ENCODE data around the gene MAPKAPK2.

DNA sequence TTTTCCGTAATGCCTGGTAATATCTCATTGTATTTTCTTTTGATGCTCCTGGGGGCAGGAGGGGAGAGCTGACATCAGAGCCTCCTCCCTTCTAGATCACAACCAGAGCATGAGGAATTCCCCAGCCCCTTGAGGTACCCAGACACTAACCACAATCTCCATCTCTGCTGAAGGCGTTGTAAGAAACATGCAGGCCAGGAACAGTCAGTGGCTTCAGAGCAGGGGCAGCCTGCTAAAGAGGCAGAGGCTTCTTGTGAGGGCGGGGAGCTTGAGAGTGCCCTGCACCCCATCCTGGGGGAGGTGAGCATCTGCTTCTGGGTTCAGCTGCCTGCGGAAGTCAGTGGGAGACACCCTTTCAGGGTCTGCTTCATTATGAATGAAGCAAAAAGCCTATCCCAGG lies 19.0 kb downstream of the MAPKAPK2 start:
- TF ChIP-seq ELF4 (CRISPR knock-in tag; IDR thresholded peaks at IDR 0.05; ENCODE audit: low read depth), result no peak
- TF ChIP-seq, protein P1, sequence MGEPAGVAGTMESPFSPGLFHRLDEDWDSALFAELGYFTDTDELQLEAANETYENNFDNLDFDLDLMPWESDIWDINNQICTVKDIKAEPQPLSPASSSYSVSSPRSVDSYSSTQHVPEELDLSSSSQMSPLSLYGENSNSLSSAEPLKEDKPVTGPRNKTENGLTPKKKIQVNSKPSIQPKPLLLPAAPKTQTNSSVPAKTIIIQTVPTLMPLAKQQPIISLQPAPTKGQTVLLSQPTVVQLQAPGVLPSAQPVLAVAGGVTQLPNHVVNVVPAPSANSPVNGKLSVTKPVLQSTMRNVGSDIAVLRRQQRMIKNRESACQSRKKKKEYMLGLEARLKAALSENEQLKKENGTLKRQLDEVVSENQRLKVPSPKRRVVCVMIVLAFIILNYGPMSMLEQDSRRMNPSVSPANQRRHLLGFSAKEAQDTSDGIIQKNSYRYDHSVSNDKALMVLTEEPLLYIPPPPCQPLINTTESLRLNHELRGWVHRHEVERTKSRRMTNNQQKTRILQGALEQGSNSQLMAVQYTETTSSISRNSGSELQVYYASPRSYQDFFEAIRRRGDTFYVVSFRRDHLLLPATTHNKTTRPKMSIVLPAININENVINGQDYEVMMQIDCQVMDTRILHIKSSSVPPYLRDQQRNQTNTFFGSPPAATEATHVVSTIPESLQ (CRISPR knock-in tag; IDR thresholded peaks at IDR 0.05), result no peak
- TF ChIP-seq, protein P2, sequence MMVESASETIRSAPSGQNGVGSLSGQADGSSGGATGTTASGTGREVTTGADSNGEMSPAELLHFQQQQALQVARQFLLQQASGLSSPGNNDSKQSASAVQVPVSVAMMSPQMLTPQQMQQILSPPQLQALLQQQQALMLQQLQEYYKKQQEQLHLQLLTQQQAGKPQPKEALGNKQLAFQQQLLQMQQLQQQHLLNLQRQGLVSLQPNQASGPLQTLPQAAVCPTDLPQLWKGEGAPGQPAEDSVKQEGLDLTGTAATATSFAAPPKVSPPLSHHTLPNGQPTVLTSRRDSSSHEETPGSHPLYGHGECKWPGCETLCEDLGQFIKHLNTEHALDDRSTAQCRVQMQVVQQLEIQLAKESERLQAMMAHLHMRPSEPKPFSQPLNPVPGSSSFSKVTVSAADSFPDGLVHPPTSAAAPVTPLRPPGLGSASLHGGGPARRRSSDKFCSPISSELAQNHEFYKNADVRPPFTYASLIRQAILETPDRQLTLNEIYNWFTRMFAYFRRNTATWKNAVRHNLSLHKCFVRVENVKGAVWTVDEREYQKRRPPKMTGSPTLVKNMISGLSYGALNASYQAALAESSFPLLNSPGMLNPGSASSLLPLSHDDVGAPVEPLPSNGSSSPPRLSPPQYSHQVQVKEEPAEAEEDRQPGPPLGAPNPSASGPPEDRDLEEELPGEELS (CRISPR knock-in tag; IDR thresholded peaks at IDR 0.05), result no peak
- TF ChIP-seq, protein P3, sequence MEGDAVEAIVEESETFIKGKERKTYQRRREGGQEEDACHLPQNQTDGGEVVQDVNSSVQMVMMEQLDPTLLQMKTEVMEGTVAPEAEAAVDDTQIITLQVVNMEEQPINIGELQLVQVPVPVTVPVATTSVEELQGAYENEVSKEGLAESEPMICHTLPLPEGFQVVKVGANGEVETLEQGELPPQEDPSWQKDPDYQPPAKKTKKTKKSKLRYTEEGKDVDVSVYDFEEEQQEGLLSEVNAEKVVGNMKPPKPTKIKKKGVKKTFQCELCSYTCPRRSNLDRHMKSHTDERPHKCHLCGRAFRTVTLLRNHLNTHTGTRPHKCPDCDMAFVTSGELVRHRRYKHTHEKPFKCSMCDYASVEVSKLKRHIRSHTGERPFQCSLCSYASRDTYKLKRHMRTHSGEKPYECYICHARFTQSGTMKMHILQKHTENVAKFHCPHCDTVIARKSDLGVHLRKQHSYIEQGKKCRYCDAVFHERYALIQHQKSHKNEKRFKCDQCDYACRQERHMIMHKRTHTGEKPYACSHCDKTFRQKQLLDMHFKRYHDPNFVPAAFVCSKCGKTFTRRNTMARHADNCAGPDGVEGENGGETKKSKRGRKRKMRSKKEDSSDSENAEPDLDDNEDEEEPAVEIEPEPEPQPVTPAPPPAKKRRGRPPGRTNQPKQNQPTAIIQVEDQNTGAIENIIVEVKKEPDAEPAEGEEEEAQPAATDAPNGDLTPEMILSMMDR (IDR thresholded peaks at IDR 0.05), result no peak
- TF ChIP-seq, protein P4, sequence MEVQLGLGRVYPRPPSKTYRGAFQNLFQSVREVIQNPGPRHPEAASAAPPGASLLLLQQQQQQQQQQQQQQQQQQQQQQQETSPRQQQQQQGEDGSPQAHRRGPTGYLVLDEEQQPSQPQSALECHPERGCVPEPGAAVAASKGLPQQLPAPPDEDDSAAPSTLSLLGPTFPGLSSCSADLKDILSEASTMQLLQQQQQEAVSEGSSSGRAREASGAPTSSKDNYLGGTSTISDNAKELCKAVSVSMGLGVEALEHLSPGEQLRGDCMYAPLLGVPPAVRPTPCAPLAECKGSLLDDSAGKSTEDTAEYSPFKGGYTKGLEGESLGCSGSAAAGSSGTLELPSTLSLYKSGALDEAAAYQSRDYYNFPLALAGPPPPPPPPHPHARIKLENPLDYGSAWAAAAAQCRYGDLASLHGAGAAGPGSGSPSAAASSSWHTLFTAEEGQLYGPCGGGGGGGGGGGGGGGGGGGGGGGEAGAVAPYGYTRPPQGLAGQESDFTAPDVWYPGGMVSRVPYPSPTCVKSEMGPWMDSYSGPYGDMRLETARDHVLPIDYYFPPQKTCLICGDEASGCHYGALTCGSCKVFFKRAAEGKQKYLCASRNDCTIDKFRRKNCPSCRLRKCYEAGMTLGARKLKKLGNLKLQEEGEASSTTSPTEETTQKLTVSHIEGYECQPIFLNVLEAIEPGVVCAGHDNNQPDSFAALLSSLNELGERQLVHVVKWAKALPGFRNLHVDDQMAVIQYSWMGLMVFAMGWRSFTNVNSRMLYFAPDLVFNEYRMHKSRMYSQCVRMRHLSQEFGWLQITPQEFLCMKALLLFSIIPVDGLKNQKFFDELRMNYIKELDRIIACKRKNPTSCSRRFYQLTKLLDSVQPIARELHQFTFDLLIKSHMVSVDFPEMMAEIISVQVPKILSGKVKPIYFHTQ (CRISPR knock-in tag; IDR thresholded peaks at IDR 0.05), result no peak
- TF ChIP-seq ZNF121 (CRISPR knock-in tag; IDR thresholded peaks at IDR 0.05), result no peak
- TF ChIP-seq, protein P5, sequence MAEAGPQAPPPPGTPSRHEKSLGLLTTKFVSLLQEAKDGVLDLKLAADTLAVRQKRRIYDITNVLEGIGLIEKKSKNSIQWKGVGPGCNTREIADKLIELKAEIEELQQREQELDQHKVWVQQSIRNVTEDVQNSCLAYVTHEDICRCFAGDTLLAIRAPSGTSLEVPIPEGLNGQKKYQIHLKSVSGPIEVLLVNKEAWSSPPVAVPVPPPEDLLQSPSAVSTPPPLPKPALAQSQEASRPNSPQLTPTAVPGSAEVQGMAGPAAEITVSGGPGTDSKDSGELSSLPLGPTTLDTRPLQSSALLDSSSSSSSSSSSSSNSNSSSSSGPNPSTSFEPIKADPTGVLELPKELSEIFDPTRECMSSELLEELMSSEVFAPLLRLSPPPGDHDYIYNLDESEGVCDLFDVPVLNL (CRISPR knock-in tag; IDR thresholded peaks at IDR 0.05; ENCODE audit: borderline replicate concordance, low read depth), result no peak
- TF ChIP-seq, protein P6, sequence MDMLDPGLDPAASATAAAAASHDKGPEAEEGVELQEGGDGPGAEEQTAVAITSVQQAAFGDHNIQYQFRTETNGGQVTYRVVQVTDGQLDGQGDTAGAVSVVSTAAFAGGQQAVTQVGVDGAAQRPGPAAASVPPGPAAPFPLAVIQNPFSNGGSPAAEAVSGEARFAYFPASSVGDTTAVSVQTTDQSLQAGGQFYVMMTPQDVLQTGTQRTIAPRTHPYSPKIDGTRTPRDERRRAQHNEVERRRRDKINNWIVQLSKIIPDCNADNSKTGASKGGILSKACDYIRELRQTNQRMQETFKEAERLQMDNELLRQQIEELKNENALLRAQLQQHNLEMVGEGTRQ (CRISPR knock-in tag; IDR thresholded peaks at IDR 0.05), result no peak
- no peak for TF ChIP-seq ZNF671 (CRISPR knock-in tag; IDR thresholded peaks at IDR 0.05)
- TF ChIP-seq ZNF263 (CRISPR knock-in tag; IDR thresholded peaks at IDR 0.05; ENCODE audit: low read depth), result no peak
- TF ChIP-seq, protein P7, sequence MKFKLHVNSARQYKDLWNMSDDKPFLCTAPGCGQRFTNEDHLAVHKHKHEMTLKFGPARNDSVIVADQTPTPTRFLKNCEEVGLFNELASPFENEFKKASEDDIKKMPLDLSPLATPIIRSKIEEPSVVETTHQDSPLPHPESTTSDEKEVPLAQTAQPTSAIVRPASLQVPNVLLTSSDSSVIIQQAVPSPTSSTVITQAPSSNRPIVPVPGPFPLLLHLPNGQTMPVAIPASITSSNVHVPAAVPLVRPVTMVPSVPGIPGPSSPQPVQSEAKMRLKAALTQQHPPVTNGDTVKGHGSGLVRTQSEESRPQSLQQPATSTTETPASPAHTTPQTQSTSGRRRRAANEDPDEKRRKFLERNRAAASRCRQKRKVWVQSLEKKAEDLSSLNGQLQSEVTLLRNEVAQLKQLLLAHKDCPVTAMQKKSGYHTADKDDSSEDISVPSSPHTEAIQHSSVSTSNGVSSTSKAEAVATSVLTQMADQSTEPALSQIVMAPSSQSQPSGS (CRISPR knock-in tag; IDR thresholded peaks at IDR 0.05; ENCODE audit: borderline replicate concordance, low read depth), result no peak
- no peak for TF ChIP-seq SMAD3 (CRISPR knock-in tag; IDR thresholded peaks at IDR 0.05; ENCODE audit: borderline replicate concordance)
- TF ChIP-seq SOX15 (CRISPR knock-in tag; IDR thresholded peaks at IDR 0.05), result no peak
- no peak for TF ChIP-seq SMAD4 (CRISPR knock-in tag; IDR thresholded peaks at IDR 0.05)
